22Rv1 (cell line): ENCODE data around the gene BHLHE40.

Source experiments
- ZFX ChIP-seq: fragments of 450-650 bp; IDR thresholded peaks from 2 replicates; pipeline ENCODE4 v1.6.1; 2017; ENCODE audit warnings: antibody characterized with exemption, borderline replicate concordance
- TF ChIP-seq, protein P1 (sequence below): fragments of 450-650 bp; IDR thresholded peaks from 2 replicates; pipeline ENCODE4 v1.5.1; 2017; ENCODE audit warnings: mild to moderate bottlenecking

DNA sequence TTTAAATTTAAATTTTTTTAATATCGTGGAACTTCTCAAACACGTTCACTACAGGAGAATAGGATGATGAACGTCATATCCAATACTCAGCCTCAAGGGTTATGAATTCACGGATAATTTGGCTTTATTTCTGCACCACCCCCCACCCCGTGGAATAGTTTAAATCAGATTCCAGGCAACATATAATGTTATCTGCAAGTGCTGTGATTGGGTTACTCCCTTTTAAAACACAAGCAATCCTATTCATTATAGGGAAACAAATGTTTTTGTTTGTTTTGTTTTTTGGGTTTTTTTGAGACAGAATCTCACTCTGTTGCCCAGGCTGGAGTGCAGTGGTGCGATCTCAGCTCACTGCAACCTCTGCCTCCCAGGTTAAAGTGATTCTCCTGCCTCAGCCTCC, 30.9 kb downstream of the BHLHE40 start:
- TF ChIP-seq, protein P1, sequence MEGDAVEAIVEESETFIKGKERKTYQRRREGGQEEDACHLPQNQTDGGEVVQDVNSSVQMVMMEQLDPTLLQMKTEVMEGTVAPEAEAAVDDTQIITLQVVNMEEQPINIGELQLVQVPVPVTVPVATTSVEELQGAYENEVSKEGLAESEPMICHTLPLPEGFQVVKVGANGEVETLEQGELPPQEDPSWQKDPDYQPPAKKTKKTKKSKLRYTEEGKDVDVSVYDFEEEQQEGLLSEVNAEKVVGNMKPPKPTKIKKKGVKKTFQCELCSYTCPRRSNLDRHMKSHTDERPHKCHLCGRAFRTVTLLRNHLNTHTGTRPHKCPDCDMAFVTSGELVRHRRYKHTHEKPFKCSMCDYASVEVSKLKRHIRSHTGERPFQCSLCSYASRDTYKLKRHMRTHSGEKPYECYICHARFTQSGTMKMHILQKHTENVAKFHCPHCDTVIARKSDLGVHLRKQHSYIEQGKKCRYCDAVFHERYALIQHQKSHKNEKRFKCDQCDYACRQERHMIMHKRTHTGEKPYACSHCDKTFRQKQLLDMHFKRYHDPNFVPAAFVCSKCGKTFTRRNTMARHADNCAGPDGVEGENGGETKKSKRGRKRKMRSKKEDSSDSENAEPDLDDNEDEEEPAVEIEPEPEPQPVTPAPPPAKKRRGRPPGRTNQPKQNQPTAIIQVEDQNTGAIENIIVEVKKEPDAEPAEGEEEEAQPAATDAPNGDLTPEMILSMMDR = no peak
- no peak for TF ChIP-seq ZFX
